H4 (cell line): ENCODE measurements around the gene MRPL3. TPM values are rescaled to one million over a fixed set of nuclear protein-coding genes. Genes with fewer than 3 reads are reported as not detected.

Experiments used
- total RNA-seq: library from RNA; depleted of rRNA; stranded (reverse); fragments of >200 nt; shearing (Covaris generic); gene quantifications from 2 replicates; pipeline ENCODE4 v1.2.3, GENCODE V29; 2014; rRNA removed

The MRPL3 gene
- total RNA-seq, 1 experiment from 2014 or later, result 295 TPM

Other genes starting within 250 kb of the MRPL3 start
- gene NUDT16, start 121.2 kb downstream of the MRPL3 start, total RNA-seq, result 7.9 and 9.0 TPM in 2 replicates